DND-41 (cell line): ENCODE results near the gene NKAP.

Experiments
- ATAC-seq: fragments of 200-7000 bp; cut with Tn5 transposase; 3 replicates; pipeline ENCODE4 v1.9.1; 2021; ENCODE audit warnings: low read depth; ENCODE audit not compliant: insufficient read depth
- DNase-seq: peaks from one replicate; pipeline ENCODE4 v3.0.0-alpha.2; 2020
- H2AFZ ChIP-seq: 2 replicates; pipeline ENCODE4 v1.6.0; 2012; ENCODE audit warnings: low read depth, low read length
- H3K27ac ChIP-seq: 2 replicates; pipeline ENCODE4 v1.5.1; 2012; ENCODE audit warnings: low read length, inconsistent platforms
- H3K27me3 ChIP-seq: fragments of 200-600 bp; sonication (generic); 2 replicates; pipeline ENCODE4 v1.6.0; 2012; ENCODE audit warnings: low read length, mild to moderate bottlenecking, inconsistent platforms; ENCODE audit not compliant: insufficient read depth, poor library complexity
- H3K36me3 ChIP-seq: 2 replicates; pipeline ENCODE4 v1.5.1; 2012; ENCODE audit warnings: low read length, inconsistent platforms; ENCODE audit not compliant: insufficient read depth
- H3K4me1 ChIP-seq: 2 replicates; pipeline ENCODE4 v1.5.1; 2012; ENCODE audit warnings: mild to moderate bottlenecking, low read length; ENCODE audit not compliant: insufficient read depth
- H3K4me2 ChIP-seq: 2 replicates; pipeline ENCODE4 v1.6.0; 2012; ENCODE audit warnings: mild to moderate bottlenecking, moderate library complexity, low read length, inconsistent platforms; ENCODE audit not compliant: insufficient read depth
- H3K4me3 ChIP-seq, 2 experiments: fragments of 200-600 bp in 1 of 2; shearing (Covaris generic) in 1 of 2; 2 replicates each; pipeline ENCODE4 v1.5.1; 2012 to 2016; ENCODE audit warnings: inconsistent platforms in 2 of 2, low read length in 2 of 2, mild to moderate bottlenecking in 2 of 2, low read depth in 1 of 2, moderate library complexity in 1 of 2
- H3K79me2 ChIP-seq: 2 replicates; pipeline ENCODE4 v1.6.0; 2012; ENCODE audit warnings: low read length, inconsistent platforms; ENCODE audit not compliant: insufficient read depth
- H3K9ac ChIP-seq: 2 replicates; pipeline ENCODE4 v1.6.0; 2012; ENCODE audit warnings: low read depth, mild to moderate bottlenecking, inconsistent platforms, low read length, moderate library complexity
- H3K9me3 ChIP-seq: 2 replicates; pipeline ENCODE4 v1.5.1; 2012; ENCODE audit warnings: low read length, moderate library complexity, mild to moderate bottlenecking, inconsistent platforms; ENCODE audit not compliant: insufficient read depth, severe bottlenecking
- H4K20me1 ChIP-seq: 2 replicates; pipeline ENCODE4 v1.6.0; 2012; ENCODE audit warnings: low read length; ENCODE audit not compliant: insufficient read depth
- EZH2 ChIP-seq: IDR thresholded peaks from 3 replicates; pipeline ENCODE4 v1.6.1; 2012; ENCODE audit warnings: borderline replicate concordance, low read depth, mild to moderate bottlenecking, moderate library complexity, low read length, inconsistent platforms; ENCODE audit not compliant: severe bottlenecking
- TF ChIP-seq, protein P1 (sequence below): IDR thresholded peaks from 2 replicates; pipeline ENCODE4 v1.5.1; 2012; ENCODE audit warnings: borderline replicate concordance, low read length, moderate library complexity, mild to moderate bottlenecking; ENCODE audit not compliant: poor library complexity, severe bottlenecking; ENCODE audit errors: extremely low read depth

The NKAP gene

GRCh38 chrX:119954374-119954773 is 10.8 kb upstream of the NKAP start:
- Histone ChIP-seq H3K4me3 (no peak overlapping the region), H4K20me1 (no peaks in the 10 kb centered on the region), H3K9ac (no peak overlapping the region), H3K4me2 (no peak overlapping the region), H3K27ac (no peak overlapping the region), H3K79me2 (no peaks in the 10 kb centered on the region), H3K9me3 (no peaks in the 10 kb centered on the region), H2AFZ (no peak overlapping the region), H3K4me1 (no peaks in the 10 kb centered on the region), H3K36me3 (no peaks in the 10 kb centered on the region), H3K27me3 (no peaks in the 10 kb centered on the region)
- ATAC-seq (no peak), DNase-seq (no peak)
- TF ChIP-seq, protein P1, sequence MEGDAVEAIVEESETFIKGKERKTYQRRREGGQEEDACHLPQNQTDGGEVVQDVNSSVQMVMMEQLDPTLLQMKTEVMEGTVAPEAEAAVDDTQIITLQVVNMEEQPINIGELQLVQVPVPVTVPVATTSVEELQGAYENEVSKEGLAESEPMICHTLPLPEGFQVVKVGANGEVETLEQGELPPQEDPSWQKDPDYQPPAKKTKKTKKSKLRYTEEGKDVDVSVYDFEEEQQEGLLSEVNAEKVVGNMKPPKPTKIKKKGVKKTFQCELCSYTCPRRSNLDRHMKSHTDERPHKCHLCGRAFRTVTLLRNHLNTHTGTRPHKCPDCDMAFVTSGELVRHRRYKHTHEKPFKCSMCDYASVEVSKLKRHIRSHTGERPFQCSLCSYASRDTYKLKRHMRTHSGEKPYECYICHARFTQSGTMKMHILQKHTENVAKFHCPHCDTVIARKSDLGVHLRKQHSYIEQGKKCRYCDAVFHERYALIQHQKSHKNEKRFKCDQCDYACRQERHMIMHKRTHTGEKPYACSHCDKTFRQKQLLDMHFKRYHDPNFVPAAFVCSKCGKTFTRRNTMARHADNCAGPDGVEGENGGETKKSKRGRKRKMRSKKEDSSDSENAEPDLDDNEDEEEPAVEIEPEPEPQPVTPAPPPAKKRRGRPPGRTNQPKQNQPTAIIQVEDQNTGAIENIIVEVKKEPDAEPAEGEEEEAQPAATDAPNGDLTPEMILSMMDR: no peak
- no peak for TF ChIP-seq EZH2

GRCh38 chrX:119948381-119948780 is 4.8 kb upstream of the NKAP start:
- Histone ChIP-seq H3K79me2 (peaks cover under 1% of the 10 kb centered on the region), H3K36me3 (no peaks in the 10 kb centered on the region), H3K27me3 (no peaks in the 10 kb centered on the region), H2AFZ (no peak overlapping the region), H3K27ac (no peak overlapping the region), H4K20me1 (no peaks in the 10 kb centered on the region), H3K4me3 (no peak overlapping the region), H3K9ac (no peak overlapping the region), H3K4me1 (peaks cover 8% of the 10 kb centered on the region), H3K4me2 (no peak overlapping the region), H3K9me3 (no peaks in the 10 kb centered on the region)
- ATAC-seq (no peak), DNase-seq (no peak)
- no peak for TF ChIP-seq EZH2
- TF ChIP-seq, protein P1: peak; percentile 40

DNA sequence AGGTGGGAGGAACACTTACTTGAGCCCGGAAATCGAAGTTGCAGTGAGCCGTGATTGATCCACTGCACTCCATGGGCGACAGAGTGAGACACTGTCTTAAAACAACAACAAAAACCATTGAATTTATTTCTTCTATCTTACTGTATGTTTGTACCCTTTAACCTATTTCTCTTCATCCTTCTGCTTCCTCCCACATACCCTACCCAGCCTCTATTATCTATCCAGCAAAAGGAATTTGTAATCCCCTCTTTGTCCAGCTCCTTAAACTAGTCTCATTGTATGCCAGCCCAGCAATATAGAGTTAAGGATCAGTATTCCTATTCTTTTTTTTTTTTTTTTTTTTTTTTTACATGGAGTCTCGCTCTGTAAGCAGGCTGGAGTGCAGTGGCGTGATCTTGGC is 1.9 kb upstream of the NKAP start:
- no peak for ATAC-seq
- H3K9me3 ChIP-seq: no peaks in the 10 kb centered on the region

More for the DNA sequence above, 1.9 kb upstream of the NKAP start:
- no peak for TF ChIP-seq EZH2
- TF ChIP-seq, protein P1: no peak
- H4K20me1 ChIP-seq: no peaks in the 10 kb centered on the region
- no peaks in the 10 kb centered on the region for H3K27me3 ChIP-seq
- peaks cover 24% of the 10 kb centered on the region for H3K4me1 ChIP-seq
- H3K4me3 ChIP-seq: no peak overlapping the region
- H3K9ac ChIP-seq: no peak overlapping the region
- peaks cover 23% of the 10 kb centered on the region for H3K79me2 ChIP-seq
- no peak overlapping the region for H2AFZ ChIP-seq
- H3K27ac ChIP-seq: no peak overlapping the region
- no peak for DNase-seq
- H3K36me3 ChIP-seq: no peaks in the 10 kb centered on the region
- no peak overlapping the region for H3K4me2 ChIP-seq
